Immature natural killer cell (primary cell): ENCODE data around the gene CPNE1. TPM values are rescaled to one million over a fixed set of nuclear protein-coding genes. Genes with fewer than 3 reads are reported as not detected.

Source experiments
- DNase-seq, 3 donors: peaks; one replicate each; pipeline ENCODE4 v3.0.0; 2022; ENCODE audit warnings: mixed read lengths in 1 of 3
- H3K27ac Mint-ChIP-seq, 6 donors: one replicate each; pipeline ENCODE4 v1.8.0; 2020; ENCODE audit warnings: mixed read lengths in 6 of 6, mild to moderate bottlenecking in 5 of 6, inconsistent platforms in 4 of 6, moderate library complexity in 3 of 6
- H3K27me3 Mint-ChIP-seq, 3 donors: one replicate each; pipeline ENCODE4 v1.8.0; 2020 to 2021; ENCODE audit warnings: low read depth in 3 of 3, mild to moderate bottlenecking in 3 of 3, mixed read lengths in 3 of 3, moderate library complexity in 3 of 3, inconsistent platforms in 1 of 3
- H3K36me3 Mint-ChIP-seq, 3 donors: one replicate each; pipeline ENCODE4 v1.8.0; 2020; ENCODE audit warnings: mixed read lengths in 3 of 3, inconsistent platforms in 2 of 3, mild to moderate bottlenecking in 2 of 3
- H3K4me1 Mint-ChIP-seq, 2 donors: one replicate each; pipeline ENCODE4 v1.8.0; 2020; ENCODE audit warnings: inconsistent platforms in 2 of 2, mild to moderate bottlenecking in 2 of 2, mixed read lengths in 2 of 2, moderate library complexity in 1 of 2
- H3K4me3 Mint-ChIP-seq, 5 donors: one replicate each; pipeline ENCODE4 v1.8.0; 2020; ENCODE audit warnings: mild to moderate bottlenecking in 5 of 5, mixed read lengths in 5 of 5, inconsistent platforms in 3 of 5, moderate library complexity in 3 of 5
- H3K9me3 Mint-ChIP-seq, 6 donors: one replicate each; pipeline ENCODE4 v1.8.0; 2020; ENCODE audit warnings: mild to moderate bottlenecking in 6 of 6, mixed read lengths in 6 of 6, inconsistent platforms in 4 of 6, moderate library complexity in 3 of 6
- polyA plus RNA-seq, 3 donors: library from polyadenylated mRNA; unstranded; fragments of 300-500 nt; fragmentation: Illumina TruSeq; gene quantifications; one replicate each; pipeline ENCODE4 v1.2.3, GENCODE V29; 2021

CPNE1 gene
- polyA plus RNA-seq, 3 donors from 2014 or later = 445 to 490 (median 454) TPM

- peak overlapping the region; percentile 33 to 78 (median 45) for H3K4me3 Mint-ChIP-seq
- peak overlapping the region; percentile 85 to 99 (median 86) for H3K27ac Mint-ChIP-seq
- H3K9me3 Mint-ChIP-seq = no peaks in the 10 kb centered on the region
- peaks cover 4 to 60% of the 10 kb centered on the region in 2 donors for H3K4me1 Mint-ChIP-seq
- no peaks in the 10 kb centered on the region for H3K27me3 Mint-ChIP-seq
- no peaks in the 10 kb centered on the region for H3K36me3 Mint-ChIP-seq
- DNase-seq = no peak
Observed at GRCh38 chr20:35657271-35657670, 7.4 kb downstream of the CPNE1 start.

GRCh38 chr20:35654415-35654814 is 10.3 kb downstream of the CPNE1 start:
- Mint-ChIP-seq H3K4me3 (no peak overlapping the region), H3K36me3 (no peaks in the 10 kb centered on the region), H3K27me3 (no peaks in the 10 kb centered on the region), H3K4me1 (peaks cover 32 to 48% of the 10 kb centered on the region in 2 donors), H3K9me3 (no peaks in the 10 kb centered on the region), H3K27ac (no peak overlapping the region)
- no peak for DNase-seq

GRCh38 chr20:35653893-35654292 is 10.8 kb downstream of the CPNE1 start:
- no peak overlapping the region for H3K4me3 Mint-ChIP-seq
- no peak for DNase-seq
- peaks cover 38 to 46% of the 10 kb centered on the region in 2 donors for H3K4me1 Mint-ChIP-seq
- H3K36me3 Mint-ChIP-seq = no peaks in the 10 kb centered on the region
- no peaks in the 10 kb centered on the region for H3K9me3 Mint-ChIP-seq
- no peak overlapping the region for H3K27ac Mint-ChIP-seq
- H3K27me3 Mint-ChIP-seq = no peaks in the 10 kb centered on the region

- no peak for DNase-seq
- no peaks in the 10 kb centered on the region for H3K27me3 Mint-ChIP-seq
- no peaks in the 10 kb centered on the region for H3K9me3 Mint-ChIP-seq
- H3K4me3 Mint-ChIP-seq = no peak overlapping the region
- peaks cover 43 to 45% of the 10 kb centered on the region in 2 donors for H3K4me1 Mint-ChIP-seq
- H3K27ac Mint-ChIP-seq = no peak overlapping the region
- no peaks in the 10 kb centered on the region for H3K36me3 Mint-ChIP-seq
Observed at GRCh38 chr20:35653430-35653734, 11.3 kb downstream of the CPNE1 start.

- Mint-ChIP-seq H3K4me1 (peaks cover 46 to 47% of the 10 kb centered on the region in 2 donors), H3K36me3 (no peaks in the 10 kb centered on the region), H3K9me3 (no peaks in the 10 kb centered on the region), H3K27me3 (no peaks in the 10 kb centered on the region), H3K27ac (peak overlapping the region in 2 of 6 donors; percentile 59 to 65), H3K4me3 (no peak overlapping the region)
- no peak for DNase-seq
Observed at GRCh38 chr20:35652641-35653429, 11.9 kb downstream of the CPNE1 start.

GRCh38 chr20:35651958-35652357 is 12.7 kb downstream of the CPNE1 start:
- DNase-seq = no peak
- Mint-ChIP-seq H3K9me3 (no peaks in the 10 kb centered on the region), H3K27me3 (no peaks in the 10 kb centered on the region), H3K36me3 (no peaks in the 10 kb centered on the region), H3K27ac (peak overlapping the region in 3 of 6 donors; percentile 55 to 65 (median 59)), H3K4me3 (no peak overlapping the region), H3K4me1 (peaks cover 41 to 53% of the 10 kb centered on the region in 2 donors)

GRCh38 chr20:35650632-35651031 is 14.1 kb downstream of the CPNE1 start:
- DNase-seq = no peak
- H3K36me3 Mint-ChIP-seq = no peaks in the 10 kb centered on the region
- no peaks in the 10 kb centered on the region for H3K9me3 Mint-ChIP-seq
- H3K4me1 Mint-ChIP-seq = peaks cover 39 to 64% of the 10 kb centered on the region in 2 donors
- no peaks in the 10 kb centered on the region for H3K27me3 Mint-ChIP-seq
- H3K27ac Mint-ChIP-seq = peak overlapping the region; percentile 2 to 83 (median 34)
- no peak overlapping the region for H3K4me3 Mint-ChIP-seq

GRCh38 chr20:35648836-35649235 is 15.9 kb downstream of the CPNE1 start:
- Mint-ChIP-seq H3K36me3 (no peaks in the 10 kb centered on the region), H3K4me3 (no peak overlapping the region), H3K4me1 (peaks cover 56 to 82% of the 10 kb centered on the region in 2 donors), H3K9me3 (no peaks in the 10 kb centered on the region), H3K27ac (peak overlapping the region in 5 of 6 donors; percentile 15 to 76 (median 42)), H3K27me3 (no peaks in the 10 kb centered on the region)
- no peak for DNase-seq

GRCh38 chr20:35644806-35645205 is 19.9 kb downstream of the CPNE1 start:
- no peak overlapping the region for H3K4me3 Mint-ChIP-seq
- H3K9me3 Mint-ChIP-seq = no peaks in the 10 kb centered on the region
- peak overlapping the region in 5 of 6 donors; percentile 22 to 77 (median 56) for H3K27ac Mint-ChIP-seq
- H3K27me3 Mint-ChIP-seq = no peaks in the 10 kb centered on the region
- peaks cover 83 to 94% of the 10 kb centered on the region in 2 donors for H3K4me1 Mint-ChIP-seq
- no peak for DNase-seq
- no peaks in the 10 kb centered on the region for H3K36me3 Mint-ChIP-seq

GRCh38 chr20:35643045-35643444 is 21.7 kb downstream of the CPNE1 start:
- H3K36me3 Mint-ChIP-seq = no peaks in the 10 kb centered on the region
- no peaks in the 10 kb centered on the region for H3K27me3 Mint-ChIP-seq
- peak overlapping the region in 5 of 6 donors; percentile 28 to 80 (median 62) for H3K27ac Mint-ChIP-seq
- no peaks in the 10 kb centered on the region for H3K9me3 Mint-ChIP-seq
- H3K4me3 Mint-ChIP-seq = no peak overlapping the region
- peaks cover 84 to 92% of the 10 kb centered on the region in 2 donors for H3K4me1 Mint-ChIP-seq
- DNase-seq = no peak

- H3K27ac Mint-ChIP-seq = peak overlapping the region in 5 of 6 donors; percentile 27 to 81 (median 51)
- no peak overlapping the region for H3K4me3 Mint-ChIP-seq
- H3K4me1 Mint-ChIP-seq = peaks cover 88 to 96% of the 10 kb centered on the region in 2 donors
- H3K36me3 Mint-ChIP-seq = no peaks in the 10 kb centered on the region
- H3K9me3 Mint-ChIP-seq = no peaks in the 10 kb centered on the region
- H3K27me3 Mint-ChIP-seq = no peaks in the 10 kb centered on the region
- no peak for DNase-seq
Observed at GRCh38 chr20:35641743-35642142, 23.0 kb downstream of the CPNE1 start.

- Mint-ChIP-seq H3K4me3 (no peak overlapping the region), H3K9me3 (no peaks in the 10 kb centered on the region), H3K27me3 (no peaks in the 10 kb centered on the region), H3K36me3 (no peaks in the 10 kb centered on the region), H3K27ac (peak overlapping the region in 5 of 6 donors; percentile 36 to 82 (median 60)), H3K4me1 (peaks cover 89 to 98% of the 10 kb centered on the region in 2 donors)
- DNase-seq = no peak
Observed at GRCh38 chr20:35640724-35641123, 24.0 kb downstream of the CPNE1 start.

GRCh38 chr20:35638751-35639150 is 25.9 kb downstream of the CPNE1 start:
- Mint-ChIP-seq H3K4me3 (no peak overlapping the region), H3K36me3 (no peaks in the 10 kb centered on the region), H3K4me1 (peaks cover 85 to 89% of the 10 kb centered on the region in 2 donors), H3K9me3 (no peaks in the 10 kb centered on the region), H3K27me3 (no peaks in the 10 kb centered on the region), H3K27ac (peak overlapping the region in 4 of 6 donors; percentile 14 to 42 (median 27))
- DNase-seq = no peak

GRCh38 chr20:35637276-35637675 is 27.4 kb downstream of the CPNE1 start:
- peak overlapping the region in 4 of 6 donors; percentile 28 to 77 (median 52) for H3K27ac Mint-ChIP-seq
- no peaks in the 10 kb centered on the region for H3K9me3 Mint-ChIP-seq
- H3K4me3 Mint-ChIP-seq = no peak overlapping the region
- no peaks in the 10 kb centered on the region for H3K27me3 Mint-ChIP-seq
- H3K4me1 Mint-ChIP-seq = peaks cover 76 to 86% of the 10 kb centered on the region in 2 donors
- H3K36me3 Mint-ChIP-seq = peaks cover 0 to 8% (median 3%) of the 10 kb centered on the region in 3 donors
- no peak for DNase-seq
